NT2/D1 (cell line): ENCODE measurements around the gene DISC1.

ENCODE experiments used
- SUZ12 ChIP-seq: IDR thresholded peaks from 2 replicates; pipeline ENCODE4 v1.6.1; 2011; ENCODE audit not compliant: insufficient read length, insufficient read depth; ENCODE audit errors: extremely low read depth
- YY1 ChIP-seq: IDR thresholded peaks from 2 replicates; pipeline ENCODE4 v1.6.1; 2011; ENCODE audit not compliant: insufficient read length, insufficient read depth
- ZNF274 ChIP-seq: IDR thresholded peaks from 2 replicates; pipeline ENCODE4 v1.6.1; 2011; ENCODE audit warnings: mild to moderate bottlenecking, low read depth, low read length

- TF ChIP-seq ZNF274 = no peak
- TF ChIP-seq YY1 = no peak
- no peak for TF ChIP-seq SUZ12
These were observed 166.0 kb downstream of the DISC1 start for GRCh38 chr1:231792634-231793033.
